HG02623 (cell line): ENCODE measurements around the gene KIF22.
"Not testable (repeated sequence)": the region's sequence is repeated elsewhere in the genome, so short reads cannot be mapped to it uniquely, and the experiment has no call there.

ENCODE experiments used
- ATAC-seq: cut with Tn5 transposase; IDR thresholded peaks from one replicate; pipeline ENCODE4 v1.9.1; 2021; ENCODE audit warnings: moderate library complexity; ENCODE audit not compliant: unreplicated experiment

Gene KIF22

GRCh38 chr16:29765167-29766032, 25.2 kb upstream of the KIF22 start:
- no peak for ATAC-seq

- no peak for ATAC-seq
Measured at GRCh38 chr16:29766571-29766970, 24.0 kb upstream of the KIF22 start.

- ATAC-seq: no peak
Measured at GRCh38 chr16:29767062-29767461, 23.5 kb upstream of the KIF22 start.

GRCh38 chr16:29769507-29769906, 21.0 kb upstream of the KIF22 start:
- no peak for ATAC-seq

GRCh38 chr16:29770250-29770929, 20.2 kb upstream of the KIF22 start:
- ATAC-seq: no peak

GRCh38 chr16:29772330-29772729, 18.2 kb upstream of the KIF22 start:
- not testable (repeated sequence) for ATAC-seq

- no peak for ATAC-seq
Measured at GRCh38 chr16:29774730-29775129, 15.8 kb upstream of the KIF22 start.

GRCh38 chr16:29775742-29776408, 14.7 kb upstream of the KIF22 start:
- ATAC-seq: no peak

- no peak for ATAC-seq
Measured at GRCh38 chr16:29777576-29778350, 12.8 kb upstream of the KIF22 start, which contains the start of gene ZG16. TSS of gene ZG16 (plus strand) at chr16:29778256. CDS start at chr16:29779267, 1,011 bp downstream.

GRCh38 chr16:29779474-29779873, 11.1 kb upstream of the KIF22 start:
- ATAC-seq: no peak

GRCh38 chr16:29783094-29783953, 7.2 kb upstream of the KIF22 start:
- not testable (repeated sequence) for ATAC-seq

GRCh38 chr16:29784157-29784556, 6.4 kb upstream of the KIF22 start:
- no peak for ATAC-seq

- no peak for ATAC-seq
Measured at GRCh38 chr16:29784901-29785500, 5.5 kb upstream of the KIF22 start.

- not testable (repeated sequence) for ATAC-seq
Measured at GRCh38 chr16:29787155-29787554, 3.4 kb upstream of the KIF22 start.

GRCh38 chr16:29789775-29790182, 772 bp upstream of the KIF22 start:
- ATAC-seq: no peak

GRCh38 chr16:29790949-29791844, 646 bp downstream of the KIF22 start:
- no peak for ATAC-seq

GRCh38 chr16:29791845-29792807, 1.6 kb downstream of the KIF22 start:
- ATAC-seq: no peak
